Fibroblast of villous mesenchyme (primary cell): ENCODE measurements around the gene SLF2. TPM values are rescaled to one million over a fixed set of nuclear protein-coding genes. Genes with fewer than 3 reads are reported as not detected.

Experiments used
- DNase-seq: peaks from one replicate; pipeline ENCODE4 v3.0.0-alpha.2; 2010; ENCODE audit warnings: low read depth
- H3K4me3 ChIP-seq: 2 replicates; pipeline ENCODE4 v1.5.1; 2011; ENCODE audit warnings: low read depth, mild to moderate bottlenecking, low read length
- total RNA-seq: library from RNA; depleted of rRNA; stranded (reverse); fragments of >200 nt; gene quantifications from 2 replicates; pipeline ENCODE4 v1.2.3, GENCODE V29; 2012
- TF ChIP-seq, protein P1 (sequence below): IDR thresholded peaks from 2 replicates; pipeline ENCODE4 v1.5.1; 2012; ENCODE audit warnings: low read depth, mild to moderate bottlenecking, low read length; ENCODE audit not compliant: insufficient read depth

SLF2 gene
- total RNA-seq, 1 donor, result 55.7 TPM

DNA sequence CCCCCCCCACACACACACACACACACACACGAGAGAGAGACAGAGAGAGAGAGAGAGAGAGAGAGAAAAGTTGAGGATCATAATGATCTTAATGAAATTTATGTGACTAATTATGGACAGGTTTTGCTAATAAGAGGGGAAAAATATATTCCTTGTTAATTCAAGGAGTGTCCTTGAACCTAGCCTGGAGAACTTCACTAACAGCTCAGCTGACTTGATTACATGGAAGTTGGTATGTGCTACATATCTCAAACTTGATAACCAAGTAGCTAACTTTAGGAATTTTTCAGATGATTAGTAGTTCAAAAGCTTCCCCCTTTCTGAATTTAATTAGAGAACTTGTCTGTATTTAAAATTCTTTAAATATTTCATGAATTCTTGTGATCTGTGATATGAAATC, 15.3 kb downstream of the SLF2 start:
- TF ChIP-seq, protein P1, sequence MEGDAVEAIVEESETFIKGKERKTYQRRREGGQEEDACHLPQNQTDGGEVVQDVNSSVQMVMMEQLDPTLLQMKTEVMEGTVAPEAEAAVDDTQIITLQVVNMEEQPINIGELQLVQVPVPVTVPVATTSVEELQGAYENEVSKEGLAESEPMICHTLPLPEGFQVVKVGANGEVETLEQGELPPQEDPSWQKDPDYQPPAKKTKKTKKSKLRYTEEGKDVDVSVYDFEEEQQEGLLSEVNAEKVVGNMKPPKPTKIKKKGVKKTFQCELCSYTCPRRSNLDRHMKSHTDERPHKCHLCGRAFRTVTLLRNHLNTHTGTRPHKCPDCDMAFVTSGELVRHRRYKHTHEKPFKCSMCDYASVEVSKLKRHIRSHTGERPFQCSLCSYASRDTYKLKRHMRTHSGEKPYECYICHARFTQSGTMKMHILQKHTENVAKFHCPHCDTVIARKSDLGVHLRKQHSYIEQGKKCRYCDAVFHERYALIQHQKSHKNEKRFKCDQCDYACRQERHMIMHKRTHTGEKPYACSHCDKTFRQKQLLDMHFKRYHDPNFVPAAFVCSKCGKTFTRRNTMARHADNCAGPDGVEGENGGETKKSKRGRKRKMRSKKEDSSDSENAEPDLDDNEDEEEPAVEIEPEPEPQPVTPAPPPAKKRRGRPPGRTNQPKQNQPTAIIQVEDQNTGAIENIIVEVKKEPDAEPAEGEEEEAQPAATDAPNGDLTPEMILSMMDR, result no peak
- H3K4me3 ChIP-seq, result no peak overlapping the region
- DNase-seq, result no peak

DNA sequence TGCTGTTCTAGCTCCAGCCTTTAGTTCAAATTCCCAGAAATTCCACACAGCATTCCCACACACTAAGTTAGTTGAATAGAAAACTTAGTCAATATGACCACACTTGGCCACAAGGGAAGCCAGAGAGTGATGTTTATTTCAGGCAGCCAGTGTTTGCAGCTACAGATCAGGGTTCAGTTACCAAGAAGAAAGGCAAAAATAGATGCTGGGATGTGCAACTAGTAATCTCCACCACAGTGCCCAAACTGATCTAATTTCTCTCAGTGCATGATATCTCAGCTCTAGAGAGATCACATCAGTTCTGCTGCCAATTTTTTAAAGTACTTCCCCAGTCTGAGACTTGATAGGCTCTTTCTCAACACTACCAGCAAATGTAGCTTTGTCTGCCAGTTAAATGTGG, 17.6 kb downstream of the SLF2 start:
- DNase-seq, result no peak
- TF ChIP-seq, protein P1, result peak; percentile 26

DNA sequence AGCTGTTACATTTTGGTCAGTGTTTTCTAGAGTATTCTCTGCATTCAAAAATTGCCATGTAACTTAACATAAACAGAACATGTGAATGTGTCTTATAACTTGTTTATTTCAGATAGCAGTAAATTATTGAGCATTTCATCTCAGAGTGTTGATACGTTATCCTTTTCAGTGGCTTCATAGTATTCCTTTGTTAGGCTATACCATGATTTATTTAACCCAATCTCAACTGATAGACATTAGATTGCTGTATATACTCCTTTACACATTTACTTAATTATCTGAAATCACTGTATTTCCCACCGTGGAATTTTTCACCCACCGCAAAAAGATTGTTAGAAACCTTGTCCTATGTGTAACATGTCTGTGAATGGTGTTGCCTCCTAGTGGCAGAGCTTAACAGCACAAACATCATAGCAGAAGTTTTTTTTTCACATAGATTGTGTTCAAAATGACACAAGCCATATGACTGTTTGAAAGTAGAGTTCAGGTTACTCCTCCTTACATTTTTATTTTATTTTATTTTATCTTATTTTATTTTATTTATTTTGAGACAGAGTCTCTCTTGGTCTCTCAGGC, 21.4 kb downstream of the SLF2 start:
- TF ChIP-seq, protein P1, result peak; percentile 57
- DNase-seq, result peak; percentile 6
- no peak overlapping the region for H3K4me3 ChIP-seq

More for the DNA sequence above, 17.6 kb downstream of the SLF2 start:
- no peak overlapping the region for H3K4me3 ChIP-seq

DNA sequence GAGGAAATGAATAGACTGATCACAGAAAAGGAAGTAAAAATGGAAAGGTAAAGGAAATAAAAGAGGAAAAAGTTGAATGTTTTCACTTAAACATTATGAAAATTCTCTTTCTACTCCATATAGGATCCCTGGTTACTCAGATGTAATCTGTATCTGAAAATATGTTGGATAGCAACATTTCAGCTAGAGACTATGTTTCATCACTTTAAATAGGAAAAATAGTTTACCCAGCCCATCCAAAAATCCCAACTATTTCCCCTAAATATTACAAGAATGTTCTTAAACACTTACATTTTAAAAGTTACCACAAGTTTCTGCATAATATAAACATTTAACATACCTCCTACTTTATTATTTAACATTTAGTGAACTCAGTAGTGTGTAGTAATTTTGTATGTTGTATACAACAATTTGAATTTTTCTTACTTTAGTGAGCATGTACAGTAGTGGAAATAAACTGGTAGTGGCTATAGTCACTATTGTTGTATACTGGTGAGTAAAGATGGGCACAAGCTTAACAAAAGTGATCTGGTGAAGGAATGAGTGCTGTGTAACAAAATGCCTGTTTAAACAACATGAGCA, 27.1 kb downstream of the SLF2 start:
- peak; percentile 51 for DNase-seq
- H3K4me3 ChIP-seq, result no peak overlapping the region
- TF ChIP-seq, protein P1, result no peak

DNA sequence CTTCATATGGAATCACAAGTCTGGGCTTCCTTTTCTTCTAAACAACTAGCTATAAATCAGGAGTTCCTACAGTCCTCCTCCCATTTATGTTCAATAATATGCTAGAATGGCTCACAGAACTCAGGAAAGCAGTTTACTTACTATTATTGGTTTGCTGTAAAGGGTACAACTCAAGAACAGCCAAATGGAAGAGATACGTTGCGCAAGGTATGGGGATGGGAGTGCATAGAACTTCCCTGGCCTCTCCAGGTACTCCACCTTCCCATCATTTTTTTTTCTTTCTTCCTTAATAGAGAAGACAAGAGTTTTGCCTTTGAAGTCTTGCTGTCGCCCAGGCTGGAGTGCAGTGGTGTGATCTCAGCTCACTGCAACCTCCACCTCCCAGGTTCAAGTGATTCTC, 29.5 kb downstream of the SLF2 start:
- H3K4me3 ChIP-seq, result no peak overlapping the region
- TF ChIP-seq, protein P1, result no peak
- no peak for DNase-seq

DNA sequence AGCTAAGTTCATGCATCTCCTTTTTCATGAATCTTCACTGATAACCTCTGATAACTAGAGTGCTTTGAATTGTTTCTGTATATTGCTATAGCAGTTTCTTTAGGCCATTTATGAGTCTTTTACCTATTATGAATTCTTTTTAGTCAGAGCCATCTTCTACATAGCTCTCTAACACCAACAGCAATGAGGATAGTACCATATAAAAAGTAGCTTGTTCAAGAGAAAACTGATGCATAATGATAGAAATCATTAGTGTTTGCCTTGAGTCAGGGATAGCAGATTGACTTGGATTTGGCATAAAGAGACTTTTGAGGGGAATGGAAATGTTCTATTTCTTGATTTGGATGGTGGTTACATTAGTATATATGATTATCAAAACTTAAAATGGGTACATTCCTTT, 30.7 kb downstream of the SLF2 start:
- TF ChIP-seq, protein P1, result no peak

DNA sequence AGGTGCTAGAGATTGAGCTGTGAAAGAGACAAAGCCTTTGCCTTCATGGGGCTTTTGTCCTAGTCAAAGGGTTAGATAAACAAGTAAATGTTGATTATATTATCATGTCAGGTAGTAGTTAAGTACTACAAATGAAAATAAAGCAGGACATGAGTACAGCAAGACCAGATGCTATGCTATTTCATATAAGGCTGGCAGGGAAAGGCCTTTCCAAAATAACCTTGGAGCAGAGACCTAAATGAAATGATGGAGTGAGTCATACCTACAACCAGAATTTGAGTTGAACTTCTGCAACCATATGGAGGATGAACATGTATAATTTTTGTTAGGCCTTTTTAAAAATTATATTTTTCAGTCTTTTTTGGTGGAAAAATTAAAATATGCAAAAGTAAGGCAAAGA, 33.0 kb downstream of the SLF2 start:
- no peak for DNase-seq
- TF ChIP-seq, protein P1, result no peak
- no peak overlapping the region for H3K4me3 ChIP-seq

More for the DNA sequence above, 30.7 kb downstream of the SLF2 start:
- H3K4me3 ChIP-seq, result no peak overlapping the region
- DNase-seq, result no peak
